ENCODE data around the gene CAMK2A. TPM values are rescaled to one million over a fixed set of nuclear protein-coding genes. Genes with fewer than 3 reads are reported as not detected.

CAMK2A gene
- total and polyA plus RNA-seq, 3 experiments from 2014 or later = not detected

DNA sequence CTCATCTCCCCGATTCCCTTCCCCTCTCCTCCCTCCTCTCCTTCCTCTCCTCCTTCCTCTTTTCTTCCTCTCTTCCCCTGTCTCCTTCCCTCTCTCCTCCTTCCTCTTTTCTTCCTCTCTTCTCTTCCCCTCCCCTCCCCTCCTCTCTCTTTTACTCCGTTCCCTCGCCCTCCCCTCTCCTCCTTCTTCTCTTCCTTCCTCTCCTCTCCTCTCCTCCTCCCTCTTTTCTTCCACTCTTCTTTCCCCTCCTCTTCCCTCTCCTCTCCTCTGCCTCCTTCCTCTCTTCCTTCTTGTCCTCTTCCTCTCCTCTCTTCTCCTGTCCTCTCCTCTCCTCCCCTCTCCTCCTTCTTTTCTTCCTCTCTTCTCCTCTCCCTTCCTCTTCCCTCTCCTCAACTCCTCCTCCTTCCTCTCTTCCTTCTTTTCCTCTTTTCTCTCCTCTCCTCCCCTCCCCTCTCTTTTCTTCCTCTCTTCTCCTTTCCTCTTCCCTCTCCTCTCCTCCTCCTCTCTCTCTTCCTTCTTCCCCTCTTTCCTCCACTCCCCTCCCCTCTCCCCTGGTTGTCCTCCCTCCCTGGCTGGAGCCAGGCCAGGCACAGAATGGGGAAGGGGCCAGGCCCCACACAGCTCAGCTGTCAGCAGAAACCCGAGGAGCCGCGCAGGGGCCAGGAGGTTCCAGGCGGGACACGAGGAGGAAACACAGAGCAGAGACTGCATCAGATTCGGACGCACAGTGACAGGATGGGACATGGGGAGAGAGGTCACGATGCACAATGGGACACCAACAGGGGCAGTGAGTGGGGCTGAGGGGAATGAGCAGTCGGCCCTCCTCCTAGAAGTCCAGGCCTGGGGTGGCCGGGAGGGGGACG lies 48.0 kb downstream of the CAMK2A start:
- Mint-ChIP-seq H3K4me3 (no peak overlapping the region), H3K4me1 (no peaks in the 10 kb centered on the region), H3K27ac (peak overlapping the region in 1 of 8 donors; percentile 74), H3K9me3 (no peaks in the 10 kb centered on the region), H3K36me3 (no peaks in the 10 kb centered on the region), H3K27me3 (peaks cover 2 to 5% of the 10 kb centered on the region in 2 donors)
- ChIA-PET CTCF (no interaction called here), POLR2A (no interaction called here)
- H3K36me3 ChIP-seq (ENCODE audit: insufficient read depth, low read length) = no peaks in the 10 kb centered on the region
- no peak for DNase-seq
- H3K4me3 ChIP-seq (ENCODE audit: low read length) = no peak overlapping the region
- H3K9me3 ChIP-seq (ENCODE audit: low read length) = no peaks in the 10 kb centered on the region
- no peak overlapping the region for H3K27ac ChIP-seq (ENCODE audit: low read depth, low read length)
- H3K27me3 ChIP-seq (ENCODE audit: insufficient read depth, low read length, poor library complexity, severe bottlenecking) = no peaks in the 10 kb centered on the region
- H3K4me1 ChIP-seq (ENCODE audit: insufficient read depth, low read length) = no peaks in the 10 kb centered on the region

DNA sequence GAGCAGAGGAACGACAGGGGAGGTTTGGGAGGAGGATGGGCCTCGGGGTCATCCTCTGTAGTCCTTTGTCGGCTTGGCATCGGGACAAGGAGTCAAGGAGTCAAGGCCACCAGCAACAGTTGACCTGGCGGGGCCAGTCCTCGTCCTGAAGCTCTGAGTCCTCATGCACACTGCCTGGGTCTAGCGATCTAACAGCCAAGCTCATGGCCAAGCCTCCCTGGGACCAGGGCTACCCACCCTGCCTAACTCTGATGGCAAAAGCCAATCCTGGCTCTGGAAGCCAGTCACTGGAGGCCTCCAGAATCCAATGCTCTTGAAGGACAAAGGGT lies 49.8 kb downstream of the CAMK2A start:
- no peak overlapping the region for H3K4me3 Mint-ChIP-seq
- Histone ChIP-seq H3K27me3 (ENCODE audit: insufficient read depth, low read length, poor library complexity, severe bottlenecking) (no peaks in the 10 kb centered on the region), H3K4me1 (ENCODE audit: insufficient read depth, low read length) (no peaks in the 10 kb centered on the region), H3K9me3 (ENCODE audit: low read length) (no peaks in the 10 kb centered on the region), H3K36me3 (ENCODE audit: insufficient read depth, low read length) (no peaks in the 10 kb centered on the region), H3K27ac (ENCODE audit: low read depth, low read length) (no peak overlapping the region), H3K4me3 (ENCODE audit: low read length) (no peak overlapping the region)
- no peaks in the 10 kb centered on the region for H3K27me3 Mint-ChIP-seq
- H3K36me3 Mint-ChIP-seq = no peaks in the 10 kb centered on the region
- no peak overlapping the region for H3K27ac Mint-ChIP-seq
- POLR2A ChIA-PET = no interaction called here
- no peaks in the 10 kb centered on the region for H3K4me1 Mint-ChIP-seq
- DNase-seq = no peak
- H3K9me3 Mint-ChIP-seq = no peaks in the 10 kb centered on the region
- CTCF ChIA-PET = no interaction called here

DNA sequence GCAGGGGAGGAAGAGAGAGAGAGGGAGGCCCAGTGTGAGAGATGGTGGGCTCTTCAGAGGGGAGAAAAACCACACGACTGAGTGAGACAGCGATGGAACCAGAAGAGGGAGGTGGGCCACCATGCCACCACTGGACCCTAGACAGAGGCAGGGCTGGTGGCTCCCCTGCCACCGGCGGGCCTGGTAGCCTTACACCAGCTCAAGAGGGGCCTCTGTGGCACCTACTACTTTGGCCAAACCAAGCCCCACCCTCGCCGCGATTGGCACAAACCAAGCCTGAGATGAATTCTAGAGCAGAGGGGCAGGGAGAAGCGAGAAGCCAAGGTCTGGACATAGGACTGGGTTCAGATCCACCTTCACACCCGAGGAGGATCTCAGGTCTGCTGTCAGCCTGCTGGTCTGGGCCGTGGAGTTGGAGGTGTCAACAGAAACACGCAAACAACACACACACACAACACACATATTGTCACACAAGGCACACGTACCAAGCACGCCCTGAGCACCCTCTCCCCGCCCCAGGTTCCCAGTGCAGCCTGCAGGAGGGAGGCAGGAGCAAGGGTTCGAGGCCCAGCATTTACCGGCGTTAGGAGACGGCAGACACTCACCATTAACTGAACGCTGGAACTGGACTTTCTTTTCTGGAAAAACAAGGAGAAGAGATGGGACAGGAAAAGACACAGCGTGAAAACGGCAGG lies 50.3 kb downstream of the CAMK2A start:
- CTCF ChIA-PET = no interaction called here
- Mint-ChIP-seq H3K4me1 (no peaks in the 10 kb centered on the region), H3K9me3 (no peaks in the 10 kb centered on the region), H3K27me3 (no peaks in the 10 kb centered on the region), H3K36me3 (no peaks in the 10 kb centered on the region), H3K4me3 (no peak overlapping the region), H3K27ac (no peak overlapping the region)
- Histone ChIP-seq H3K27ac (ENCODE audit: low read depth, low read length) (no peak overlapping the region), H3K4me1 (ENCODE audit: insufficient read depth, low read length) (no peaks in the 10 kb centered on the region), H3K4me3 (ENCODE audit: low read length) (no peak overlapping the region), H3K9me3 (ENCODE audit: low read length) (no peaks in the 10 kb centered on the region), H3K27me3 (ENCODE audit: insufficient read depth, low read length, poor library complexity, severe bottlenecking) (no peaks in the 10 kb centered on the region), H3K36me3 (ENCODE audit: insufficient read depth, low read length) (no peaks in the 10 kb centered on the region)
- POLR2A ChIA-PET = no interaction called here
- DNase-seq = no peak

DNA sequence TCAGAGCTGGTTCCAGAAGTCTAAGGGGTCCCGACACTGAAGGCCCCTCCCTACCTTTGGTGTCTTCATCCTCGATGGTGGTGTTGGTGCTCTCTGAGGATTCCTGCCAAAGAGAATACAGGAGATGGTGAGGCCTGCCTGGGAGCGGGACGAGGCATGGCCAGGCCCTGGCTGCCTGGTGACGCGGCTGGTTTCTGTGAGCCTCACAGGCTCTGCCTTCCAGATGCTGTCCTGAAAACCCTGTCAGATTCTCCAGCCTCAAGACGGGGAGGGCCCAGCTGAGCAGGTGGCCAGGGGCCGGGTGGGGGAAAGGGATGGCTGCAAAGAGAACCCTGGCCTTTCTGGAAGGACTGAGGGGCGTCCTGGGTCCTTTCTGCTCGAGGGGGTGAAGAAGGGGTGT lies 50.9 kb downstream of the CAMK2A start:
- no peaks in the 10 kb centered on the region for H3K36me3 Mint-ChIP-seq
- peak in 1 of 5 donors; percentile 7 for DNase-seq
- no peaks in the 10 kb centered on the region for H3K9me3 ChIP-seq (ENCODE audit: low read length)

DNA sequence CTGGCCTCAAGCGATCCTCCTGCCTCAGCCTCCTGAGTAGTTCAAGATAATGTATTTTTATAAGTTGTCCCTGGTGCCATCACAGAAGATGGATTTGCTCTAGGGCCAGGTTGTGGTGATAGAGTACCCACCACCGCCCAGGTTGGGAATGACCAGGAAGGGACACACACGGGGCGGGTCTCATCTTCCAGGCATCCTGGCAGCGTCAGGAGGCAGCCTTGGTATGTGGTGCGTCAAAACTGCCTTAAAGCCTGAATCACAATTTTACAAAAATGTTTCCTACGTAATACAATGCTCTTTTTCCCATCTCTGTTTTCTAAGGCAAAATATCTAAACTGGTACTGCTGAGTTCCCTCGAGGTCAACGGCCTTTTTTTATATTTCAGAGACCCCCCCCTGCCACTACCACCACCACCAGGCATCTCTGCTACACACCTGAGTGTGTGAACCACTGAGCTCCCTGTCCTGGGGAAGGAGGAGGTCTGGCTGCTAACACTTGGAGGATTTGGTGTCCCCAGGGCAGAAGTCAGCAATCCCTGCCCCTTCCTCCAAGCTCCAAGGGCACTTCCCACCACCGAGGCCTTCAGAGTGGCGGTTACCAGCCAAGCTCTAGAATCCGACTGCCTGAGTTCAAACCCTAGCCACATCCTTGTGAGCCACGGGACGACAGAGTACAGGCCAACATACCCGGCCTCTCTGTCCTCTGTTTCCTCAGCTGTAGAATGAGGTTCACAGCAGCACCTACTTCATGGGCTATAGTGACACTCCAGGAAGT lies 52.4 kb downstream of the CAMK2A start:
- no peaks in the 10 kb centered on the region for H3K27me3 Mint-ChIP-seq
- peak in 1 of 5 donors; percentile 34 for DNase-seq
- CTCF ChIA-PET = interaction anchor here (0.7 to 1.2 kb wide), 3 partner anchors 17 to 610 kb away, joined by 3 read pairs; partner anchors contain the start of gene IRGM
- no peaks in the 10 kb centered on the region for H3K4me1 Mint-ChIP-seq
- no peak overlapping the region for H3K27ac ChIP-seq (ENCODE audit: low read depth, low read length)
- no peaks in the 10 kb centered on the region for H3K36me3 Mint-ChIP-seq
- H3K4me1 ChIP-seq (ENCODE audit: insufficient read depth, low read length) = no peaks in the 10 kb centered on the region
- H3K9me3 Mint-ChIP-seq = no peaks in the 10 kb centered on the region
- H3K27ac Mint-ChIP-seq = no peak overlapping the region
- H3K27me3 ChIP-seq (ENCODE audit: insufficient read depth, low read length, poor library complexity, severe bottlenecking) = no peaks in the 10 kb centered on the region
- H3K9me3 ChIP-seq (ENCODE audit: low read length) = no peaks in the 10 kb centered on the region
- no peak overlapping the region for H3K4me3 ChIP-seq (ENCODE audit: low read length)
- no peak overlapping the region for H3K4me3 Mint-ChIP-seq
- POLR2A ChIA-PET = no interaction called here
- H3K36me3 ChIP-seq (ENCODE audit: insufficient read depth, low read length) = no peaks in the 10 kb centered on the region

More for the DNA sequence above, 50.9 kb downstream of the CAMK2A start:
- Mint-ChIP-seq H3K4me3 (no peak overlapping the region), H3K9me3 (no peaks in the 10 kb centered on the region), H3K27me3 (no peaks in the 10 kb centered on the region), H3K27ac (no peak overlapping the region), H3K4me1 (no peaks in the 10 kb centered on the region)
- no peak overlapping the region for H3K27ac ChIP-seq (ENCODE audit: low read depth, low read length)
- no peaks in the 10 kb centered on the region for H3K4me1 ChIP-seq (ENCODE audit: insufficient read depth, low read length)
- H3K4me3 ChIP-seq (ENCODE audit: low read length) = no peak overlapping the region
- POLR2A ChIA-PET = no interaction called here
- no peaks in the 10 kb centered on the region for H3K36me3 ChIP-seq (ENCODE audit: insufficient read depth, low read length)
- CTCF ChIA-PET = interaction anchor here (1.2 kb wide), 1 partner anchor 20 kb away, joined by 3 read pairs; no protein-coding TSS in a partner anchor
- no peaks in the 10 kb centered on the region for H3K27me3 ChIP-seq (ENCODE audit: insufficient read depth, low read length, poor library complexity, severe bottlenecking)

DNA sequence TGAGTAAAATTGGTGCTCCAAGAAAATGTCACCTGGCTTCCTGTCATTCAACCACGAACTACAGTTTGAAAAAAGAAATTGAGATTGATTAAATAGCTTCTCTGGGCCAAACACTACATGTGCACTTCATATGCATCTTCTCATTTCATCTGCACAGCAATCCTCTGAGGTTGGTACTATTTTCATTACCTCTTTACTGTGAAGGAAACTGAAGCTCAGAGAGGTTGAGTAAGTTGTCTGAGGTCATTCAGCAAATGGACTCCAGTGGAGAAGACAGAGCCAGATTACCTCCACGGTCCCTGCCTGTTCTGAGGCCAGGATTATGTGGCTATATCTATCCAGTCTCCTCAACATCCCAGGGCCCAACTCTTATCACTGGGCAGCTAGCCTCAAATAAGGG lies 53.3 kb downstream of the CAMK2A start:
- Histone ChIP-seq H3K27me3 (ENCODE audit: insufficient read depth, low read length, poor library complexity, severe bottlenecking) (no peaks in the 10 kb centered on the region), H3K4me1 (ENCODE audit: insufficient read depth, low read length) (no peaks in the 10 kb centered on the region), H3K9me3 (ENCODE audit: low read length) (no peaks in the 10 kb centered on the region), H3K4me3 (ENCODE audit: low read length) (no peak overlapping the region), H3K36me3 (ENCODE audit: insufficient read depth, low read length) (no peaks in the 10 kb centered on the region), H3K27ac (ENCODE audit: low read depth, low read length) (no peak overlapping the region)
- H3K4me1 Mint-ChIP-seq = no peaks in the 10 kb centered on the region
- no peaks in the 10 kb centered on the region for H3K36me3 Mint-ChIP-seq
- H3K27ac Mint-ChIP-seq = no peak overlapping the region
- POLR2A ChIA-PET = no interaction called here
- no peak overlapping the region for H3K4me3 Mint-ChIP-seq
- CTCF ChIA-PET = no interaction called here
- H3K27me3 Mint-ChIP-seq = no peaks in the 10 kb centered on the region
- DNase-seq = no peak
- no peaks in the 10 kb centered on the region for H3K9me3 Mint-ChIP-seq

DNA sequence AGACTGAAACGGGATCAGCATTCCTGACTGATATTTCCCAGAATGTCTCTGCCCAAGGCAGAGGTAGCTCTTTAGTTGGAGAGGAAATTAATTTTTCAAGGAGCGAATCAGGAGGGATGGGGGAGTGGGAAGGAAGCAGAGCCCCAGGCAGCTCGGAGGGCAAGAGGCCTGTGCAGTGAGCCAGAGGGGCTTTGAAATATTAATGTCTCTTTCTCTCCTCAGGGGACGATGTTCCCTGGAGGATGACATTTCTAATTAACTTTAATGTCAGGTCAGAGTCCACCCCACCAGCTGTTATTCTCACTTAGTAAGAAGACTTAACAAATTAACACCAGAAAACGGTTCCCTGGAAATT lies 54.1 kb downstream of the CAMK2A start:
- H3K36me3 Mint-ChIP-seq = no peaks in the 10 kb centered on the region
- Histone ChIP-seq H3K9me3 (ENCODE audit: low read length) (no peaks in the 10 kb centered on the region), H3K4me1 (ENCODE audit: insufficient read depth, low read length) (no peaks in the 10 kb centered on the region), H3K27ac (ENCODE audit: low read depth, low read length) (no peak overlapping the region), H3K36me3 (ENCODE audit: insufficient read depth, low read length) (no peaks in the 10 kb centered on the region), H3K27me3 (ENCODE audit: insufficient read depth, low read length, poor library complexity, severe bottlenecking) (no peaks in the 10 kb centered on the region), H3K4me3 (ENCODE audit: low read length) (no peak overlapping the region)
- no peak overlapping the region for H3K4me3 Mint-ChIP-seq
- no peaks in the 10 kb centered on the region for H3K4me1 Mint-ChIP-seq
- H3K27me3 Mint-ChIP-seq = no peaks in the 10 kb centered on the region
- no peak overlapping the region for H3K27ac Mint-ChIP-seq
- ChIA-PET POLR2A (no interaction called here), CTCF (interaction anchor here (0.7 kb wide), 1 partner anchor 19 kb away, joined by 3 read pairs; no protein-coding TSS in a partner anchor)
- DNase-seq = no peak
- H3K9me3 Mint-ChIP-seq = no peaks in the 10 kb centered on the region

Data from CD8-positive, alpha-beta memory T cell (primary cell).